HepG2 (cell line): ENCODE data around the gene CYP2U1. TPM values are rescaled to one million over a fixed set of nuclear protein-coding genes. Genes with fewer than 3 reads are reported as not detected.

Experiments
- CBFB ChIP-seq: sonication (generic); formaldehyde crosslinking; IDR thresholded peaks from 2 replicates; pipeline ENCODE4 v1.4.0; 2020; ENCODE audit warnings: missing genetic modification reagents
- HIVEP1 ChIP-seq: sonication (generic); formaldehyde crosslinking; IDR thresholded peaks from 2 replicates; pipeline ENCODE4 v1.4.0; 2020; ENCODE audit warnings: mild to moderate bottlenecking, missing genetic modification reagents
- KDM2A ChIP-seq: sonication (generic); formaldehyde crosslinking; IDR thresholded peaks from 2 replicates; pipeline ENCODE4 v1.4.0; 2020; ENCODE audit warnings: low read depth, missing genetic modification reagents, borderline replicate concordance
- KDM5B ChIP-seq: sonication (generic); formaldehyde crosslinking; IDR thresholded peaks from 2 replicates; pipeline ENCODE4 v1.4.0; 2020; ENCODE audit warnings: missing genetic modification reagents, mild to moderate bottlenecking, borderline replicate concordance
- KLF13 ChIP-seq: sonication (generic); formaldehyde crosslinking; IDR thresholded peaks from 2 replicates; pipeline ENCODE4 v1.4.0; 2020; ENCODE audit warnings: mild to moderate bottlenecking, missing genetic modification reagents
- KMT2A ChIP-seq: sonication (generic); formaldehyde crosslinking; IDR thresholded peaks from 2 replicates; pipeline ENCODE4 v1.4.0; 2020; ENCODE audit warnings: missing genetic modification reagents
- PAWR ChIP-seq: sonication (generic); formaldehyde crosslinking; IDR thresholded peaks from 2 replicates; pipeline ENCODE4 v1.4.0; 2020; ENCODE audit warnings: missing genetic modification reagents, mild to moderate bottlenecking, borderline replicate concordance
- POLR2A ChIP-seq, 2 experiments: IDR thresholded peaks; 2 replicates each; pipeline ENCODE4 v1.6.1; 2011; ENCODE audit warnings: low read depth in 2 of 2, low read length in 2 of 2, mild to moderate bottlenecking in 1 of 2, moderate library complexity in 1 of 2; ENCODE audit not compliant: insufficient read depth in 1 of 2
- RFXANK ChIP-seq: IDR thresholded peaks from 2 replicates; pipeline ENCODE4 v1.6.1; 2016
- TEAD3 ChIP-seq: optimal IDR thresholded peaks from 2 replicates; pipeline ENCODE3; 2016; ENCODE audit warnings: borderline replicate concordance
- ZFP36 ChIP-seq: fragments of 150-350 bp; IDR thresholded peaks from 2 replicates; pipeline ENCODE4 v1.6.1; 2018; ENCODE audit warnings: borderline replicate concordance, low read length, low read depth; ENCODE audit not compliant: partially characterized antibody
- ZNF354B ChIP-seq: sonication (generic); formaldehyde crosslinking; IDR thresholded peaks from 2 replicates; pipeline ENCODE4 v1.8.0; 2022; ENCODE audit warnings: mild to moderate bottlenecking, missing genetic modification reagents
- ZNF431 ChIP-seq: sonication (generic); formaldehyde crosslinking; IDR thresholded peaks from 2 replicates; pipeline ENCODE4 v1.9.0; 2022; ENCODE audit warnings: missing genetic modification reagents, low read depth, mild to moderate bottlenecking, borderline replicate concordance
- ZNF615 ChIP-seq: sonication (generic); formaldehyde crosslinking; IDR thresholded peaks from 2 replicates; pipeline ENCODE4 v1.5.0; 2020; ENCODE audit warnings: mild to moderate bottlenecking, missing genetic modification reagents, borderline replicate concordance
- ZNF629 ChIP-seq: sonication (generic); formaldehyde crosslinking; conservative IDR thresholded peaks from 2 replicates; pipeline ENCODE4 v1.5.0; 2020; ENCODE audit warnings: missing genetic modification reagents
- ZNF841 ChIP-seq: sonication (generic); formaldehyde crosslinking; IDR thresholded peaks from 2 replicates; pipeline ENCODE4 v1.8.1; 2023; ENCODE audit warnings: missing genetic modification reagents, borderline replicate concordance
- polyA plus RNA-seq, 8 experiments: library from polyadenylated mRNA; depleted of rRNA in 3 of 8; stranded (reverse) in 7 of 8; unstranded in 1 of 8; fragments of >200 nt; fragmentation: Illumina TruSeq in 4 of 8; extraction: Trizol in 4 of 8; gene quantifications; 2 replicates each; pipeline versions ENCODE4 v1.2.1 to v1.2.3, GENCODE V29; 2011 to 2016; ENCODE audit warnings: low read depth in 4 of 8, missing spikeins in 1 of 8, mixed read lengths in 1 of 8; ENCODE audit not compliant: insufficient read depth in 1 of 8
- total RNA-seq, 5 experiments: library from RNA; depleted of rRNA; stranded (reverse); fragments of >200 nt; fragmentation: Illumina TruSeq; extraction: Trizol; gene quantifications; 2 replicates each; pipeline ENCODE4 v1.2.3, GENCODE V29; 2016; ENCODE audit warnings: low read depth in 1 of 5
- TF ChIP-seq, protein P1 (sequence below): sonication (generic); formaldehyde crosslinking; IDR thresholded peaks from 2 replicates; pipeline ENCODE4 v1.5.0; 2020; ENCODE audit warnings: mild to moderate bottlenecking, missing genetic modification reagents
- TF ChIP-seq, protein P2 (sequence below): sonication (generic); formaldehyde crosslinking; IDR thresholded peaks from 2 replicates; pipeline ENCODE4 v1.8.0; 2022; ENCODE audit warnings: missing genetic modification reagents, mild to moderate bottlenecking, moderate library complexity, borderline replicate concordance
- TF ChIP-seq, protein P3 (sequence below): sonication (generic); formaldehyde crosslinking; IDR thresholded peaks from 2 replicates; pipeline ENCODE4 v1.4.0; 2020; ENCODE audit warnings: missing genetic modification reagents
- TF ChIP-seq, protein P4 (sequence below): sonication (generic); formaldehyde crosslinking; IDR thresholded peaks from 2 replicates; pipeline ENCODE4 v1.5.1; 2020; ENCODE audit warnings: mild to moderate bottlenecking, moderate library complexity, missing genetic modification reagents
- TF ChIP-seq, protein P5 (sequence below): sonication (generic); formaldehyde crosslinking; IDR thresholded peaks from 2 replicates; pipeline ENCODE4 v1.8.0; 2022; ENCODE audit warnings: mild to moderate bottlenecking, missing genetic modification reagents; ENCODE audit not compliant: insufficient replicate concordance

The CYP2U1 gene
- total and polyA plus RNA-seq, 2 of the 13 experiments (the other 11 are each of a cell fraction or from before 2014, with no cell fraction given), result 1.4 to 3.4 TPM

- TF ChIP-seq HIVEP1 (CRISPR knock-in tag) (peak; percentile 69; the same call in 1 of the 2 replicates), ZNF431 (CRISPR knock-in tag) (0 out of 2 replicates have a peak, but pooled peaks have one; percentile 27), ZNF615 (no peak), TEAD3 (peak; percentile 43), KLF13 (CRISPR knock-in tag) (0 out of 2 replicates have a peak, but pooled peaks have one; percentile 56), CBFB (CRISPR knock-in tag) (peak; percentile 35; the same call in 1 of the 2 replicates), POLR2A (IDR thresholded peaks at IDR 0.05; ENCODE audit: insufficient read depth in 1 of 2, low read depth in 2 of 2, low read length in 2 of 2) (peak; percentile 83 to 84), RFXANK (CRISPR knock-in tag) (no peak), KMT2A (peak; percentile 80), PAWR (no peak), KDM2A (CRISPR knock-in tag) (peak; percentile 89; the same call in 1 of the 2 replicates), KDM5B (CRISPR knock-in tag) (peak; percentile 95; the same call in 1 of the 2 replicates), ZNF629 (CRISPR knock-in tag) (no peak; the same call in 1 of the 2 replicates), ZFP36 (no peak), ZNF841 (CRISPR knock-in tag) (peak; percentile 49; the same call in 1 of the 2 replicates), ZNF354B (CRISPR knock-in tag) (0 out of 2 replicates have a peak, but pooled peaks have one; percentile 84)
- TF ChIP-seq, protein P1, sequence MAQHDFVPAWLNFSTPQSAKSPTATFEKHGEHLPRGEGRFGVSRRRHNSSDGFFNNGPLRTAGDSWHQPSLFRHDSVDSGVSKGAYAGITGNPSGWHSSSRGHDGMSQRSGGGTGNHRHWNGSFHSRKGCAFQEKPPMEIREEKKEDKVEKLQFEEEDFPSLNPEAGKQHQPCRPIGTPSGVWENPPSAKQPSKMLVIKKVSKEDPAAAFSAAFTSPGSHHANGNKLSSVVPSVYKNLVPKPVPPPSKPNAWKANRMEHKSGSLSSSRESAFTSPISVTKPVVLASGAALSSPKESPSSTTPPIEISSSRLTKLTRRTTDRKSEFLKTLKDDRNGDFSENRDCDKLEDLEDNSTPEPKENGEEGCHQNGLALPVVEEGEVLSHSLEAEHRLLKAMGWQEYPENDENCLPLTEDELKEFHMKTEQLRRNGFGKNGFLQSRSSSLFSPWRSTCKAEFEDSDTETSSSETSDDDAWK (CRISPR knock-in tag), result no peak
- TF ChIP-seq, protein P2, sequence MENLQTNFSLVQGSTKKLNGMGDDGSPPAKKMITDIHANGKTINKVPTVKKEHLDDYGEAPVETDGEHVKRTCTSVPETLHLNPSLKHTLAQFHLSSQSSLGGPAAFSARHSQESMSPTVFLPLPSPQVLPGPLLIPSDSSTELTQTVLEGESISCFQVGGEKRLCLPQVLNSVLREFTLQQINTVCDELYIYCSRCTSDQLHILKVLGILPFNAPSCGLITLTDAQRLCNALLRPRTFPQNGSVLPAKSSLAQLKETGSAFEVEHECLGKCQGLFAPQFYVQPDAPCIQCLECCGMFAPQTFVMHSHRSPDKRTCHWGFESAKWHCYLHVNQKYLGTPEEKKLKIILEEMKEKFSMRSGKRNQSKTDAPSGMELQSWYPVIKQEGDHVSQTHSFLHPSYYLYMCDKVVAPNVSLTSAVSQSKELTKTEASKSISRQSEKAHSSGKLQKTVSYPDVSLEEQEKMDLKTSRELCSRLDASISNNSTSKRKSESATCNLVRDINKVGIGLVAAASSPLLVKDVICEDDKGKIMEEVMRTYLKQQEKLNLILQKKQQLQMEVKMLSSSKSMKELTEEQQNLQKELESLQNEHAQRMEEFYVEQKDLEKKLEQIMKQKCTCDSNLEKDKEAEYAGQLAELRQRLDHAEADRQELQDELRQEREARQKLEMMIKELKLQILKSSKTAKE, result peak; percentile 70
- TF ChIP-seq, protein P3, sequence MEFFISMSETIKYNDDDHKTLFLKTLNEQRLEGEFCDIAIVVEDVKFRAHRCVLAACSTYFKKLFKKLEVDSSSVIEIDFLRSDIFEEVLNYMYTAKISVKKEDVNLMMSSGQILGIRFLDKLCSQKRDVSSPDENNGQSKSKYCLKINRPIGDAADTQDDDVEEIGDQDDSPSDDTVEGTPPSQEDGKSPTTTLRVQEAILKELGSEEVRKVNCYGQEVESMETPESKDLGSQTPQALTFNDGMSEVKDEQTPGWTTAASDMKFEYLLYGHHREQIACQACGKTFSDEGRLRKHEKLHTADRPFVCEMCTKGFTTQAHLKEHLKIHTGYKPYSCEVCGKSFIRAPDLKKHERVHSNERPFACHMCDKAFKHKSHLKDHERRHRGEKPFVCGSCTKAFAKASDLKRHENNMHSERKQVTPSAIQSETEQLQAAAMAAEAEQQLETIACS (CRISPR knock-in tag), result peak; percentile 91
- TF ChIP-seq, protein P4, sequence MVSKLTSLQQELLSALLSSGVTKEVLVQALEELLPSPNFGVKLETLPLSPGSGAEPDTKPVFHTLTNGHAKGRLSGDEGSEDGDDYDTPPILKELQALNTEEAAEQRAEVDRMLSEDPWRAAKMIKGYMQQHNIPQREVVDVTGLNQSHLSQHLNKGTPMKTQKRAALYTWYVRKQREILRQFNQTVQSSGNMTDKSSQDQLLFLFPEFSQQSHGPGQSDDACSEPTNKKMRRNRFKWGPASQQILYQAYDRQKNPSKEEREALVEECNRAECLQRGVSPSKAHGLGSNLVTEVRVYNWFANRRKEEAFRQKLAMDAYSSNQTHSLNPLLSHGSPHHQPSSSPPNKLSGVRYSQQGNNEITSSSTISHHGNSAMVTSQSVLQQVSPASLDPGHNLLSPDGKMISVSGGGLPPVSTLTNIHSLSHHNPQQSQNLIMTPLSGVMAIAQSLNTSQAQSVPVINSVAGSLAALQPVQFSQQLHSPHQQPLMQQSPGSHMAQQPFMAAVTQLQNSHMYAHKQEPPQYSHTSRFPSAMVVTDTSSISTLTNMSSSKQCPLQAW (CRISPR knock-in tag), result 0 out of 2 replicates have a peak, but pooled peaks have one; percentile 16
- TF ChIP-seq, protein P5, sequence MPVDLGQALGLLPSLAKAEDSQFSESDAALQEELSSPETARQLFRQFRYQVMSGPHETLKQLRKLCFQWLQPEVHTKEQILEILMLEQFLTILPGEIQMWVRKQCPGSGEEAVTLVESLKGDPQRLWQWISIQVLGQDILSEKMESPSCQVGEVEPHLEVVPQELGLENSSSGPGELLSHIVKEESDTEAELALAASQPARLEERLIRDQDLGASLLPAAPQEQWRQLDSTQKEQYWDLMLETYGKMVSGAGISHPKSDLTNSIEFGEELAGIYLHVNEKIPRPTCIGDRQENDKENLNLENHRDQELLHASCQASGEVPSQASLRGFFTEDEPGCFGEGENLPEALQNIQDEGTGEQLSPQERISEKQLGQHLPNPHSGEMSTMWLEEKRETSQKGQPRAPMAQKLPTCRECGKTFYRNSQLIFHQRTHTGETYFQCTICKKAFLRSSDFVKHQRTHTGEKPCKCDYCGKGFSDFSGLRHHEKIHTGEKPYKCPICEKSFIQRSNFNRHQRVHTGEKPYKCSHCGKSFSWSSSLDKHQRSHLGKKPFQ, result peak; percentile 46
Observed at GRCh38 chr4:107989537-107990386, 58.4 kb downstream of the CYP2U1 start, which contains the start of gene HADH (continued).
